B cell (primary cell): Measurements from ENCODE around the gene CCDC85A. TPM values are rescaled to one million over a fixed set of nuclear protein-coding genes. Genes with fewer than 3 reads are reported as not detected.

ENCODE experiments used
- ATAC-seq: fragments of 200-7000 bp; cut with Tn5 transposase; one replicate; pipeline ENCODE4 v1.10.0; 2021; ENCODE audit warnings: low read depth, mild to moderate bottlenecking, moderate number of reproducible peaks, moderate library complexity
- CTCF ChIA-PET: fragments of 350-600 bp; sonication (Branson Sonifier 250); formaldehyde crosslinking; loops from one replicate; lab custom pipeline; 2021; ENCODE audit warnings: antibody characterized with exemption, inconsistent platforms; lab: Charles Lee
- POLR2A ChIA-PET: fragments of 350-600 bp; sonication (Branson Sonifier 250); formaldehyde crosslinking; loops from one replicate; lab custom pipeline; 2021; ENCODE audit warnings: antibody characterized with exemption; lab: Charles Lee
- DNase-seq: peaks from one replicate; pipeline ENCODE4 v3.0.0; 2013
- H2AFZ ChIP-seq: 2 replicates; pipeline ENCODE4 v1.6.1; 2012; ENCODE audit warnings: mild to moderate bottlenecking, low read depth, low read length; ENCODE audit not compliant: insufficient read depth, poor library complexity, severe bottlenecking
- H3K27ac ChIP-seq, 2 donors: 1 replicate in 1 of 2; 2 replicates in 1 of 2; pipeline ENCODE4 v1.5.1; 2012 to 2013; ENCODE audit warnings: low read length in 2 of 2, mild to moderate bottlenecking in 2 of 2, moderate library complexity in 1 of 2
- H3K27me3 ChIP-seq, 4 experiments: fragments of 200-600 bp in 1 of 4; sonication (generic) in 1 of 4; replicated peaks in 1 of 4; 1 replicate in 2 of 4; 2 replicates in 2 of 4; pipeline versions ENCODE4 v1.6.1 to v1.7.0; 2013 to 2016; ENCODE audit warnings: low read length in 3 of 4, mild to moderate bottlenecking in 2 of 4, mixed read lengths in 1 of 4, moderate library complexity in 1 of 4; ENCODE audit not compliant: insufficient read depth in 4 of 4, control insufficient read depth in 3 of 4; ENCODE audit errors: control extremely low read depth in 1 of 4
- H3K36me3 ChIP-seq, 2 experiments: replicated peaks in 1 of 2; 1 replicate in 1 of 2; 2 replicates in 1 of 2; pipeline versions ENCODE4 v1.6.1 to v1.7.1; 2013; ENCODE audit warnings: low read length in 1 of 2; ENCODE audit not compliant: insufficient read depth in 2 of 2, control insufficient read depth in 1 of 2; ENCODE audit errors: control extremely low read depth in 1 of 2, extremely low read depth in 1 of 2
- H3K4me1 ChIP-seq, 2 donors: fragments of 200-600 bp in 1 of 2; sonication (generic) in 1 of 2; 1 replicate in 1 of 2; 2 replicates in 1 of 2; pipeline versions ENCODE4 v1.5.1 to v1.6.1; 2013 to 2017; ENCODE audit warnings: low read length in 2 of 2; ENCODE audit not compliant: control insufficient read depth in 2 of 2, insufficient read depth in 2 of 2
- H3K4me2 ChIP-seq: replicated peaks from 2 replicates; pipeline ENCODE3; 2012; ENCODE audit warnings: mild to moderate bottlenecking, low read depth, low read length; ENCODE audit not compliant: poor library complexity, severe bottlenecking
- H3K4me3 ChIP-seq, 5 experiments: fragments of 200-600 bp in 1 of 5; sonication (generic) in 1 of 5; 1 replicate in 3 of 5; 2 replicates in 2 of 5; pipeline versions ENCODE4 v1.5.1 to v1.7.0; 2011 to 2016; ENCODE audit warnings: low read length in 4 of 5, mild to moderate bottlenecking in 4 of 5, low read depth in 2 of 5, control low read depth in 1 of 5, moderate library complexity in 1 of 5; ENCODE audit not compliant: insufficient read depth in 1 of 5; ENCODE audit errors: control extremely low read depth in 1 of 5, extremely low read depth in 1 of 5
- H3K79me2 ChIP-seq: fragments of 200-600 bp; sonication (generic); one replicate; pipeline ENCODE4 v1.6.0; 2016; ENCODE audit warnings: low read length; ENCODE audit not compliant: control insufficient read depth, insufficient read depth
- H3K9ac ChIP-seq: fragments of 200-600 bp; sonication (generic); 2 replicates; pipeline ENCODE4 v1.6.1; 2017; ENCODE audit warnings: mild to moderate bottlenecking, low read length, moderate library complexity
- H3K9me3 ChIP-seq, 3 donors: one replicate each; pipeline versions ENCODE4 v1.6.1 to v1.7.1; 2013; ENCODE audit warnings: low read length in 2 of 3; ENCODE audit not compliant: control insufficient read depth in 2 of 3, insufficient read depth in 1 of 3; ENCODE audit errors: control extremely low read depth in 1 of 3
- H4K20me1 ChIP-seq: 2 replicates; pipeline ENCODE4 v1.6.0; 2012; ENCODE audit warnings: mild to moderate bottlenecking, low read length; ENCODE audit not compliant: insufficient read depth, control insufficient read depth, poor library complexity, severe bottlenecking
- H3K27ac Mint-ChIP-seq: one replicate; pipeline ENCODE4 v1.8.0; 2021; ENCODE audit warnings: mixed read lengths
- H3K27me3 Mint-ChIP-seq: one replicate; pipeline ENCODE4 v1.8.0; 2021; ENCODE audit warnings: mixed read lengths
- H3K4me1 Mint-ChIP-seq: one replicate; pipeline ENCODE4 v1.8.0; 2021; ENCODE audit warnings: mixed read lengths
- H3K4me3 Mint-ChIP-seq: one replicate; pipeline ENCODE4 v1.8.0; 2021; ENCODE audit warnings: mixed read lengths
- H3K9me3 Mint-ChIP-seq: one replicate; pipeline ENCODE4 v1.8.0; 2022; ENCODE audit warnings: mixed read lengths; ENCODE audit not compliant: insufficient read depth
- EZH2 ChIP-seq: IDR thresholded peaks from 2 replicates; pipeline ENCODE4 v1.6.1; 2012; ENCODE audit warnings: borderline replicate concordance, low read depth, mild to moderate bottlenecking, moderate library complexity, low read length; ENCODE audit not compliant: insufficient read depth, poor library complexity, severe bottlenecking
- WGBS: methylation state at CpG from one replicate; pipeline ENCODE4 v1.1.5; 2013; ENCODE audit warnings: missing lambda C conversion rate; ENCODE audit not compliant: insufficient coverage; 5-methylcytosine and 5-hydroxymethylcytosine counted together
- intact Hi-C: fragments of 100-400 bp; cut with micrococcal nuclease; formaldehyde crosslinking; loops from one replicate; pipeline ENCODE4 v1.10.0; 2022
- polyA plus RNA-seq: library from polyadenylated mRNA; depleted of rRNA; stranded (reverse); fragments of >200 nt; gene quantifications from 2 replicates; pipeline ENCODE4 v1.2.3, GENCODE V29; 2012
- total RNA-seq, 2 donors: library from RNA; stranded (reverse); fragments of 120-200 nt in 1 of 2; gene quantifications; 1 replicate in 1 of 2; 2 replicates in 1 of 2; pipeline versions ENCODE4 v1.2.3 to v1.2.4, GENCODE V29; 2013 to 2022
- TF ChIP-seq, protein P1 (sequence below): fragments of 200-600 bp; IDR thresholded peaks from one replicate; pipeline ENCODE4 v1.8.0; 2022; ENCODE audit warnings: antibody characterized with exemption, mild to moderate bottlenecking

The CCDC85A gene
- total and polyA plus RNA-seq, 2 donors (not counting 1 experiment from before 2014, with no cell fraction given): 0.15 TPM; not detected in 1

DNA sequence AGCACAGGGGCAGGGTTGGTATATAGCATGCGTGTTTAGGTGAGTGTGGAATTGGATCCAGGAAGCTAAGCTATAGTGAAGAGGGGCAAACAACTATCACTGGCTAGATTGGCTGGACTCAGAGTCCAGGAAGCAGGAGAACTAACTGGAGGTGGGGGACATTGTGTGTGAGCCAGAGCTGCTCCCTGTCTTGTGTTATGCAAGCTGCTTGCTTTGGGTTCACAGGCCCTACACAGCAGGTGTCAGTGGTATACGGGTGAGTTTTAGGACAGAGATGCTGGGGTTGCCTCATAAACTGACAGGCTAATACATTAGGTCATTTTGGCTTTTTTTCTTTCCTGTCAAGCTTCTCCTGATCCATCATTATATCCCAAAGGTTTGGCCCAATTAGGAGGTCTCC, 87.5 kb downstream of the CCDC85A start:
- TF ChIP-seq, protein P1, sequence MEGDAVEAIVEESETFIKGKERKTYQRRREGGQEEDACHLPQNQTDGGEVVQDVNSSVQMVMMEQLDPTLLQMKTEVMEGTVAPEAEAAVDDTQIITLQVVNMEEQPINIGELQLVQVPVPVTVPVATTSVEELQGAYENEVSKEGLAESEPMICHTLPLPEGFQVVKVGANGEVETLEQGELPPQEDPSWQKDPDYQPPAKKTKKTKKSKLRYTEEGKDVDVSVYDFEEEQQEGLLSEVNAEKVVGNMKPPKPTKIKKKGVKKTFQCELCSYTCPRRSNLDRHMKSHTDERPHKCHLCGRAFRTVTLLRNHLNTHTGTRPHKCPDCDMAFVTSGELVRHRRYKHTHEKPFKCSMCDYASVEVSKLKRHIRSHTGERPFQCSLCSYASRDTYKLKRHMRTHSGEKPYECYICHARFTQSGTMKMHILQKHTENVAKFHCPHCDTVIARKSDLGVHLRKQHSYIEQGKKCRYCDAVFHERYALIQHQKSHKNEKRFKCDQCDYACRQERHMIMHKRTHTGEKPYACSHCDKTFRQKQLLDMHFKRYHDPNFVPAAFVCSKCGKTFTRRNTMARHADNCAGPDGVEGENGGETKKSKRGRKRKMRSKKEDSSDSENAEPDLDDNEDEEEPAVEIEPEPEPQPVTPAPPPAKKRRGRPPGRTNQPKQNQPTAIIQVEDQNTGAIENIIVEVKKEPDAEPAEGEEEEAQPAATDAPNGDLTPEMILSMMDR: no peak
- TF ChIP-seq EZH2: no peak
- H3K4me2 ChIP-seq: no peak overlapping the region
- H3K9me3 ChIP-seq: no peaks in the 10 kb centered on the region
- H3K27me3 ChIP-seq: no peaks in the 10 kb centered on the region
- H3K27ac ChIP-seq: no peak overlapping the region
- no peak overlapping the region for H2AFZ ChIP-seq
- intact Hi-C loops: no loop called here
- WGBS: 81% methylated on average over 1 of the region's 2 CpGs
- H3K9ac ChIP-seq: no peak overlapping the region
- ATAC-seq: no peak
- no peaks in the 10 kb centered on the region for H3K9me3 Mint-ChIP-seq
- no peak overlapping the region for H3K4me3 ChIP-seq
- H4K20me1 ChIP-seq: no peaks in the 10 kb centered on the region
- no peak for DNase-seq
- H3K79me2 ChIP-seq: no peaks in the 10 kb centered on the region
- no peaks in the 10 kb centered on the region for H3K4me1 ChIP-seq
- no peaks in the 10 kb centered on the region for H3K36me3 ChIP-seq
- H3K4me1 Mint-ChIP-seq: no peaks in the 10 kb centered on the region
- CTCF ChIA-PET: no interaction called here
- H3K27ac Mint-ChIP-seq: no peak overlapping the region
- H3K4me3 Mint-ChIP-seq: no peak overlapping the region
- no peaks in the 10 kb centered on the region for H3K27me3 Mint-ChIP-seq
- POLR2A ChIA-PET: no interaction called here

DNA sequence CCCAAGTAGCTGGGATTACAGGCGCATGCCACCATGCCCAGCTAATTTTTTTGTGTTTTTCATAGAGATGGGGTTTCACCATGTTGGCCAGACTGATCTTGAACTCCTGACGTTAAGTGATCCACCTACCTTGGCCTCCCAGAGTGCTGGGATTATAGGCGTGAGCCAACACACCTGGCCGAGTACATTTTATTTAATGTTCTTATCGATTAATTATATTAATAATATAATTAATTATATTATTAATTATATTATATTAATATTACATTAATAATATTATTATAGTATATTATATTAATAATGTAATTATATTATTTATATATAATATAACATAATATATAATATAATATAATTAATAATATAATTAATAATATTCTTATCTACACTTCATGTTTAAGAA, 101.4 kb downstream of the CCDC85A start:
- H3K4me1 ChIP-seq: no peaks in the 10 kb centered on the region
- no peaks in the 10 kb centered on the region for H3K4me1 Mint-ChIP-seq
- TF ChIP-seq, protein P1: no peak
- TF ChIP-seq EZH2: no peak
- DNase-seq (no peak), ATAC-seq (no peak)
- H3K27me3 Mint-ChIP-seq: no peaks in the 10 kb centered on the region
- H4K20me1 ChIP-seq: no peaks in the 10 kb centered on the region
- no peaks in the 10 kb centered on the region for H3K36me3 ChIP-seq
- intact Hi-C loops: no loop called here
- H3K79me2 ChIP-seq: no peaks in the 10 kb centered on the region
- H3K9ac ChIP-seq: no peak overlapping the region
- no peak overlapping the region for H3K27ac Mint-ChIP-seq
- CTCF ChIA-PET: no interaction called here
- no peak overlapping the region for H3K4me3 Mint-ChIP-seq
- no peak overlapping the region for H2AFZ ChIP-seq
- no peaks in the 10 kb centered on the region for H3K9me3 ChIP-seq
- H3K9me3 Mint-ChIP-seq: peaks cover 2% of the 10 kb centered on the region
- WGBS: 100% methylated on average over 1 of the region's 5 CpGs
- no peak overlapping the region for H3K27ac ChIP-seq
- POLR2A ChIA-PET: no interaction called here
- no peaks in the 10 kb centered on the region for H3K27me3 ChIP-seq
- no peak overlapping the region for H3K4me3 ChIP-seq
- H3K4me2 ChIP-seq: no peak overlapping the region
